GM12875 (cell line): ENCODE results near the gene HOXB5.
A peak's percentile ranks its signal among the peaks of the same experiment; 100 is the strongest.

Experiments used
- H3K4me3 ChIP-seq: one replicate; pipeline ENCODE4 v1.5.1; 2011; ENCODE audit warnings: low read depth, low read length, control low read depth
- TF ChIP-seq, protein P1 (sequence below): IDR thresholded peaks from 2 replicates; pipeline ENCODE4 v1.5.1; 2011; ENCODE audit warnings: low read depth, mild to moderate bottlenecking, control low read depth, inconsistent platforms, low read length, moderate library complexity, borderline replicate concordance; ENCODE audit not compliant: insufficient read depth

Gene HOXB5

GRCh38 chr17:48593840-48594537 is 410 bp upstream of the HOXB5 start:
- H3K4me3 ChIP-seq: peak overlapping the region; percentile 38
- TF ChIP-seq, protein P1, sequence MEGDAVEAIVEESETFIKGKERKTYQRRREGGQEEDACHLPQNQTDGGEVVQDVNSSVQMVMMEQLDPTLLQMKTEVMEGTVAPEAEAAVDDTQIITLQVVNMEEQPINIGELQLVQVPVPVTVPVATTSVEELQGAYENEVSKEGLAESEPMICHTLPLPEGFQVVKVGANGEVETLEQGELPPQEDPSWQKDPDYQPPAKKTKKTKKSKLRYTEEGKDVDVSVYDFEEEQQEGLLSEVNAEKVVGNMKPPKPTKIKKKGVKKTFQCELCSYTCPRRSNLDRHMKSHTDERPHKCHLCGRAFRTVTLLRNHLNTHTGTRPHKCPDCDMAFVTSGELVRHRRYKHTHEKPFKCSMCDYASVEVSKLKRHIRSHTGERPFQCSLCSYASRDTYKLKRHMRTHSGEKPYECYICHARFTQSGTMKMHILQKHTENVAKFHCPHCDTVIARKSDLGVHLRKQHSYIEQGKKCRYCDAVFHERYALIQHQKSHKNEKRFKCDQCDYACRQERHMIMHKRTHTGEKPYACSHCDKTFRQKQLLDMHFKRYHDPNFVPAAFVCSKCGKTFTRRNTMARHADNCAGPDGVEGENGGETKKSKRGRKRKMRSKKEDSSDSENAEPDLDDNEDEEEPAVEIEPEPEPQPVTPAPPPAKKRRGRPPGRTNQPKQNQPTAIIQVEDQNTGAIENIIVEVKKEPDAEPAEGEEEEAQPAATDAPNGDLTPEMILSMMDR: peak; percentile 93

- no peak overlapping the region for H3K4me3 ChIP-seq
Measured at GRCh38 chr17:48592577-48592976, 1.0 kb downstream of the HOXB5 start.

GRCh38 chr17:48592057-48592514 is 1.5 kb downstream of the HOXB5 start:
- TF ChIP-seq, protein P1: no peak
- no peak overlapping the region for H3K4me3 ChIP-seq

More at GRCh38 chr17:48592577-48592976, 1.0 kb downstream of the HOXB5 start:
- TF ChIP-seq, protein P1: no peak

- H3K4me3 ChIP-seq: no peak overlapping the region
- TF ChIP-seq, protein P1: no peak
Measured at GRCh38 chr17:48591255-48592056, 2.1 kb downstream of the HOXB5 start.

- no peak overlapping the region for H3K4me3 ChIP-seq
- TF ChIP-seq, protein P1: no peak
Measured at GRCh38 chr17:48590607-48591161, 2.9 kb downstream of the HOXB5 start.

- TF ChIP-seq, protein P1: no peak
- H3K4me3 ChIP-seq: no peak within 1 kb of the TSS
Measured at GRCh38 chr17:48589831-48590606, 3.6 kb downstream of the HOXB5 start, which contains the start of gene HOXB3. Gene HOXB3, minus strand, starts transcription at chr17:48590241. Its CDS starts 37,767 bp downstream, at chr17:48552474.
